Transverse colon (tissue), 1 donor: ENCODE data around the gene MECR.

Source experiments
- EP300 ChIP-seq: sonication (generic); formaldehyde crosslinking; IDR thresholded peaks from one replicate; pipeline ENCODE4 v1.6.1; 2017; ENCODE audit warnings: antibody characterized with exemption, low read depth
- POLR2A ChIP-seq: fragments of 450-650 bp; IDR thresholded peaks from one replicate; pipeline ENCODE4 v1.6.1; 2016; ENCODE audit warnings: antibody characterized with exemption, mild to moderate bottlenecking, moderate library complexity

DNA sequence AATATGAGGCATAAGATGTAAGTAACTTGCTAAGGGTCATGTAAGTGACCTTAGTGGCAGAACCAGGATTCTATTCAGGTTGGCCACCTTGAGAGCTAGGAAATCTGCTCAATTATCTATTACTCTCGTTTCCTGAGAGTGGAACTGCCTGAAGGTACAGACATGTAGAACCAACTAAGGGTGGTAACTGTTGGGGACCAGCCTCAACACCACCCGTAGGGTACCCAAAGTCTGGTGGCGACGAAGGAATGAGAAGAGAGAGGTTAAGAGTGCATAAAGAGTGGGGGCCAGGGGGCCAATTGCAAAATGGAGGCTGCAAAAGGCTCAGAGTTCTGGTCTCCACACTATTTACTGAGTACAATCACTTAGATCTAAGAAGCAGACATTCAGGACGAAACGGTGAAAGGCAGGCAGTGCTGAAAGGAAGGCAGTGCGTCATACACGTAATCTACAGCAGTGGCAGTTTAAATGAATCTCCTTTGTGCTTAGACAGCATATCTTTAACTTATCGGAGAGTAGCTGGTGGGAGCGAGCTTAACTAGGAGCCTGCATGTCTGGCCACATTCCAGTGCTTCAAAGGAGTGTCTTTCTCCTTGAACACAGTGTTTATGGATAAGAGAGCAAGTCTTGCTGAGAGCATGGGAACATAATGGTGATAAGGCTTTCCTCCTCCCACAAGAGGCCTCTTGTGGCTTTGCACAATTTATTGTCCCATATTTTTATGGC is 74.0 kb downstream of the MECR start:
- no peak for TF ChIP-seq EP300
- TF ChIP-seq POLR2A: no peak
